Colonic mucosa (tissue), 4 donors: Measurements from ENCODE around the gene ING3. TPM values are rescaled to one million over a fixed set of nuclear protein-coding genes. Genes with fewer than 3 reads are reported as not detected.

ENCODE experiments used
- DNase-seq: peaks from one replicate; pipeline ENCODE4 v3.0.0-alpha.2; 2020
- H3K27ac ChIP-seq: fragments of 200-600 bp; one replicate; pipeline ENCODE4 v1.8.0; 2021
- H3K27me3 ChIP-seq: fragments of 200-600 bp; one replicate; pipeline ENCODE4 v1.8.0; 2021
- H3K36me3 ChIP-seq: fragments of 200-600 bp; one replicate; pipeline ENCODE4 v1.8.0; 2021
- H3K4me1 ChIP-seq: fragments of 200-600 bp; one replicate; pipeline ENCODE4 v1.8.0; 2021; ENCODE audit warnings: mild to moderate bottlenecking
- H3K4me3 ChIP-seq: fragments of 200-600 bp; one replicate; pipeline ENCODE4 v1.8.0; 2021
- H3K9ac ChIP-seq, 2 donors: one replicate each; pipeline ENCODE4 v1.7.0; 2013; ENCODE audit warnings: control low read depth in 2 of 2, low read depth in 2 of 2, low read length in 2 of 2
- H3K9me3 ChIP-seq: fragments of 200-600 bp; one replicate; pipeline ENCODE4 v1.8.0; 2021
- CTCF ChIP-seq: fragments of 200-600 bp; IDR thresholded peaks from one replicate; pipeline ENCODE4 v1.8.0; 2022; ENCODE audit warnings: antibody characterized with exemption, mild to moderate bottlenecking
- intact Hi-C: fragments of 100-400 bp; cut with DNase I; formaldehyde crosslinking; loops from one replicate; pipeline ENCODE4 v1.14.1; 2022
- total RNA-seq, 2 donors: library from RNA; stranded (reverse); fragmentation: NEBNext Ultra II Directional in 1 of 2; extraction: Animal tissue kit (Norgen Biotek cat#: 25700) in 1 of 2; gene quantifications; one replicate each; pipeline ENCODE4 v1.2.1, GENCODE V29; 2021
- donor health status: healthy.
- donor health status: DM: no; HTN: no; CAD: no.
- donor health status: DM: no; HTN: no; CAD: no.

ING3 gene
- total RNA-seq, 2 donors from 2014 or later, result 12.7 to 13.6 TPM

- Histone ChIP-seq H3K4me1 (no peaks in the 10 kb centered on the region), H3K9me3 (no peaks in the 10 kb centered on the region), H3K9ac (peak overlapping the region; percentile 36 to 91), H3K4me3 (peak overlapping the region; percentile 41), H3K36me3 (no peaks in the 10 kb centered on the region), H3K27ac (peak overlapping the region; percentile 86), H3K27me3 (no peaks in the 10 kb centered on the region)
- intact Hi-C loops, result no loop called here
- DNase-seq, result no peak
- no peak for TF ChIP-seq CTCF
These were observed 509 bp upstream of the ING3 start for GRCh38 chr7:120949998-120950538.

GRCh38 chr7:120951309-120951699 is 727 bp downstream of the ING3 start:
- intact Hi-C loops, result no loop called here
- Histone ChIP-seq H3K36me3 (peaks cover 10% of the 10 kb centered on the region), H3K27ac (peak overlapping the region; percentile 86), H3K4me1 (no peaks in the 10 kb centered on the region), H3K9ac (peak overlapping the region; percentile 86 to 91), H3K27me3 (no peaks in the 10 kb centered on the region), H3K4me3 (peak overlapping the region; percentile 41), H3K9me3 (no peaks in the 10 kb centered on the region)
- DNase-seq, result no peak
- no peak for TF ChIP-seq CTCF

- intact Hi-C loops, result no loop called here
- Histone ChIP-seq H3K27ac (no peak overlapping the region), H3K9me3 (no peaks in the 10 kb centered on the region), H3K9ac (no peak overlapping the region), H3K36me3 (peaks cover 12% of the 10 kb centered on the region), H3K4me1 (no peaks in the 10 kb centered on the region), H3K27me3 (no peaks in the 10 kb centered on the region), H3K4me3 (no peak overlapping the region)
- no peak for DNase-seq
- no peak for TF ChIP-seq CTCF
These were observed 1.2 kb downstream of the ING3 start for GRCh38 chr7:120951826-120952225.

GRCh38 chr7:120955577-120956149 is 5.1 kb downstream of the ING3 start:
- DNase-seq, result no peak
- no peak overlapping the region for H3K9ac ChIP-seq
- no peak overlapping the region for H3K4me3 ChIP-seq
- no peak overlapping the region for H3K27ac ChIP-seq
- TF ChIP-seq CTCF, result no peak
- H3K9me3 ChIP-seq, result no peaks in the 10 kb centered on the region
- H3K27me3 ChIP-seq, result no peaks in the 10 kb centered on the region
- no peaks in the 10 kb centered on the region for H3K4me1 ChIP-seq
- intact Hi-C loops, result no loop called here
- peaks cover 12% of the 10 kb centered on the region for H3K36me3 ChIP-seq

- no peak for TF ChIP-seq CTCF
- H3K9ac ChIP-seq, result no peak overlapping the region
- peaks cover 12% of the 10 kb centered on the region for H3K36me3 ChIP-seq
- no peaks in the 10 kb centered on the region for H3K4me1 ChIP-seq
- intact Hi-C loops, result no loop called here
- no peak overlapping the region for H3K4me3 ChIP-seq
- H3K27me3 ChIP-seq, result no peaks in the 10 kb centered on the region
- H3K27ac ChIP-seq, result no peak overlapping the region
- no peaks in the 10 kb centered on the region for H3K9me3 ChIP-seq
- DNase-seq, result no peak
These were observed 9.4 kb downstream of the ING3 start for GRCh38 chr7:120959929-120960484.
